Body of pancreas (tissue), 4 donors: ENCODE measurements around the gene SETDB1.

ENCODE experiments used
- CTCF ChIP-seq, 7 experiments: fragments of 450-650 bp in 4 of 7; fragments of 200-600 bp in 3 of 7; sonication (generic) in 3 of 7; IDR thresholded peaks; one replicate each; pipeline ENCODE4 v1.5.1; 2016 to 2019; ENCODE audit warnings: antibody characterized with exemption in 7 of 7
- POLR2A ChIP-seq, 3 donors: fragments of 450-650 bp; IDR thresholded peaks; one replicate each; pipeline ENCODE4 v1.6.1; 2016; ENCODE audit warnings: antibody characterized with exemption in 3 of 3, mild to moderate bottlenecking in 2 of 3

- TF ChIP-seq CTCF (IDR thresholded peaks at IDR 0.05) (no peak), POLR2A (IDR thresholded peaks at IDR 0.05) (no peak)
Observed at GRCh38 chr1:151009206-151009587, 83.0 kb downstream of the SETDB1 start.
